Measurements from ENCODE around the gene ANO3. TPM values are rescaled to one million over a fixed set of nuclear protein-coding genes. Genes with fewer than 3 reads are reported as not detected.

Gene ANO3
- total RNA-seq, 6 experiments from 2014 or later, result 0.71 to 2.6 (median 1.4) TPM

DNA sequence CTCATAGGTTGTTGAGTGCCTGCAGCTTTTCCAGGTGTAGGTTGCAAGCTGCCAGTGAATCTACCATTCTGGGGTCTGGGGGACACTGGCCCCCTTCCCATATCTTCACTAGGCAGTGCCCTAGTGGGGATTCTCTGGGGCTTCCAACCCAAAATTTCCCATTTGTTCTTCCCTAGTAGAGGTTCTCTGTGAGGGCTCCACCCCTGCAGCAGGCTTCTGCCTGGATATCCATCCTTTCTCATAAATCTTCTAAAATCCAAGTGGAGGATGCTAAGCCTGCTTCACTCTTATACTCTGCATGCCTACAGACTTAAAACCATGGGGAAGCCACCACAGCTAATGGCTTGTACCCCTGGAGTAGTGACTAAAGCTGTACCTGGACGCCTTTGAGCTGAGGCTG lies 33.4 kb downstream of the ANO3 start:
- intact Hi-C loops (cut with DNase I), result no loop called here
- no peaks in the 10 kb centered on the region for H3K4me1 ChIP-seq
- no peak for TF ChIP-seq POLR2A (IDR thresholded peaks at IDR 0.05)
- TF ChIP-seq, protein P1, sequence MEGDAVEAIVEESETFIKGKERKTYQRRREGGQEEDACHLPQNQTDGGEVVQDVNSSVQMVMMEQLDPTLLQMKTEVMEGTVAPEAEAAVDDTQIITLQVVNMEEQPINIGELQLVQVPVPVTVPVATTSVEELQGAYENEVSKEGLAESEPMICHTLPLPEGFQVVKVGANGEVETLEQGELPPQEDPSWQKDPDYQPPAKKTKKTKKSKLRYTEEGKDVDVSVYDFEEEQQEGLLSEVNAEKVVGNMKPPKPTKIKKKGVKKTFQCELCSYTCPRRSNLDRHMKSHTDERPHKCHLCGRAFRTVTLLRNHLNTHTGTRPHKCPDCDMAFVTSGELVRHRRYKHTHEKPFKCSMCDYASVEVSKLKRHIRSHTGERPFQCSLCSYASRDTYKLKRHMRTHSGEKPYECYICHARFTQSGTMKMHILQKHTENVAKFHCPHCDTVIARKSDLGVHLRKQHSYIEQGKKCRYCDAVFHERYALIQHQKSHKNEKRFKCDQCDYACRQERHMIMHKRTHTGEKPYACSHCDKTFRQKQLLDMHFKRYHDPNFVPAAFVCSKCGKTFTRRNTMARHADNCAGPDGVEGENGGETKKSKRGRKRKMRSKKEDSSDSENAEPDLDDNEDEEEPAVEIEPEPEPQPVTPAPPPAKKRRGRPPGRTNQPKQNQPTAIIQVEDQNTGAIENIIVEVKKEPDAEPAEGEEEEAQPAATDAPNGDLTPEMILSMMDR (IDR thresholded peaks at IDR 0.05), result no peak
- DNase-seq (no peak), ATAC-seq (no peak)
- no peaks in the 10 kb centered on the region for H3K9me3 ChIP-seq
- H3K36me3 ChIP-seq, result no peaks in the 10 kb centered on the region
- WGBS (ENCODE audit: insufficient coverage, low coverage, low lambda C conversion rate, missing lambda C conversion rate), result 100% methylated on average over 1 of the region's 1 CpG
- H3K4me3 ChIP-seq, result no peak overlapping the region
- no peak overlapping the region for H3K27ac ChIP-seq
- H3K27me3 ChIP-seq, result no peaks in the 10 kb centered on the region

DNA sequence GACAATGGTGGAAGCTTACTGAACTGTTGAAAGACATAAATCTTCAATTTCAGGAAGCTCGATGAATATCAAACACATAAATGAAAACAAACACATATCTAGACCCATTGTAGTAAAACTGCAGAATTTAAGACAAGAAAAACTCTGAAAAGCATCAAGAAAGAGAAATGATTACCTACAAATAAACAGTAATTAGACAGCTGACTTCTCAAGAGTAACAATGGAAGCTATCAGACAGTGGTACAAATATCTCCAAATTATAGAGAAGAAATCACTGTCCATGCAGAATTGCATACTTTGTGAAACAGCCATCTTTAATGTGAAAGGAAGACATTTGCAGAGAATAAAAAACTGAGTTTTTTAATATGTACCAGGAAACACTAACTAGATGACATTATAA lies 45.7 kb downstream of the ANO3 start:
- intact Hi-C loops (cut with DNase I), result no loop called here

DNA sequence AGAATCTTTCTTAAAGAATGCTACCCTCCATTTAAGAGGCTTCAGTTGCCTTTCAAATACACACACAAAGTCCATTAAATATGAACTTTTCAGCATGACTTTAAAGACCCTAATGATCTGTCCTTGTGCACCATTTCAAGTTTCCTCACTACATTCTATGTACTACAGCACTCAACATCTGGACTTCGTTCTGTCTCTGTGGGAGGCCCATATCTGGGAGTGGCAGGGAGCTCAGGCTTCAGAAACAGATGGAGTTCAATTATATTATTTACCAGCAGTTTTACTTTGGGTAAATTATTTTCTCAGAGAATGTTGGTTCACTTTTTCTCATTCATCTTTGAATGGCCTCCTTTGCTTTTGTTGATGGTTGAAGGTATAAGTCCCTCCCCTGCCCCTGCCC lies 67.4 kb downstream of the ANO3 start:
- no peak overlapping the region for H3K27ac ChIP-seq
- DNase-seq, result no peak
- no peaks in the 10 kb centered on the region for H3K36me3 ChIP-seq
- no peaks in the 10 kb centered on the region for H3K4me1 ChIP-seq
- no peak for TF ChIP-seq POLR2A (IDR thresholded peaks at IDR 0.05)
- TF ChIP-seq, protein P1 (IDR thresholded peaks at IDR 0.05), result no peak
- H3K27me3 ChIP-seq, result no peaks in the 10 kb centered on the region
- no peak for ATAC-seq
- WGBS (ENCODE audit: insufficient coverage, low coverage, low lambda C conversion rate, missing lambda C conversion rate), result 36% methylated on average over 1 of the region's 1 CpG
- H3K9me3 ChIP-seq, result no peaks in the 10 kb centered on the region
- intact Hi-C loops (cut with DNase I), result no loop called here
- no peak overlapping the region for H3K4me3 ChIP-seq

More for the DNA sequence above, 45.7 kb downstream of the ANO3 start:
- Histone ChIP-seq H3K27ac (no peak overlapping the region), H3K27me3 (no peaks in the 10 kb centered on the region), H3K4me1 (no peaks in the 10 kb centered on the region), H3K9me3 (peaks cover 0 to 4% (median 0%) of the 10 kb centered on the region in 4 donors), H3K4me3 (no peak overlapping the region), H3K36me3 (no peaks in the 10 kb centered on the region)
- no peak for TF ChIP-seq POLR2A (IDR thresholded peaks at IDR 0.05)
- TF ChIP-seq, protein P1 (IDR thresholded peaks at IDR 0.05), result no peak
- 60% methylated on average over 1 of the region's 1 CpG for WGBS (ENCODE audit: insufficient coverage, low coverage, low lambda C conversion rate, missing lambda C conversion rate)
- ATAC-seq (no peak), DNase-seq (no peak)

DNA sequence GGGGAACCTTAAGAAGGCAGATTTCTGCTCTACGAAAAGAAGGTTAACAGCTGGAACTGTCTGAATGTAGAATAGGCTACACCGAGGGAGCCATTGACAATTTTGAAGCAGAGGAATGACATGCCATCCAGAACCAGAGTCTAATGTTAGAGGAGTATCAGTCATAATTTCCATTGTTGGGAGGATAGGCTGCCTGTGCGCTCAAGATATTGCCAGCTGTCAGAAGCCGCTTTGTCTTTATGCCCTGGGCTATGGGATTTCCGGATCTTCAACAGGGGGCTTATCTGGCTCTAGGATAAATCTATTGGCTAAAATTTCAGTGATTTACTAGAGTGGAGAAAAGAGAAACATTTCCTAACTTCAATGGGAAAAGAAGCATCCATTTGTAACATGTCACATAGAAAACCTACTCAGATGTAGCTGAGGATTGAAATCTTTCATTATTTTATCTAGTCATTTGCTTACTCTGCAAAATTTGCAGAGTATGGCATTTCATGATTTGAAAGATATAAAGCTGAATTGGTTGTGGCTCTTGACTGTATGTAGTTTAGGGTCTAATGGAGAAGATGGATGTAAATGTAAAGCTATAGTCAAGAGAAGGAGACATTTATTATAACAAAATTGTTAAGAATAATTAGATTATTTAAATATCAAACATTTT lies 78.9 kb downstream of the ANO3 start:
- Histone ChIP-seq H3K4me1 (no peaks in the 10 kb centered on the region), H3K27me3 (no peaks in the 10 kb centered on the region), H3K9me3 (no peaks in the 10 kb centered on the region), H3K27ac (no peak overlapping the region), H3K4me3 (no peak overlapping the region), H3K36me3 (no peaks in the 10 kb centered on the region)
- 67% methylated on average over 5 of the region's 5 CpGs for WGBS (ENCODE audit: insufficient coverage, low coverage, low lambda C conversion rate, missing lambda C conversion rate)
- ATAC-seq (no peak), DNase-seq (no peak)
- TF ChIP-seq, protein P1 (IDR thresholded peaks at IDR 0.05), result no peak
- TF ChIP-seq POLR2A (IDR thresholded peaks at IDR 0.05), result no peak
- intact Hi-C loops (cut with DNase I), result no loop called here

Data from right lobe of liver (tissue), 6 donors.